ENCODE data around the gene ADCY9.

- TF ChIP-seq POLR2A (IDR thresholded peaks at IDR 0.05; ENCODE audit: low read length): no peak
- no peak for TF ChIP-seq GATA1 (IDR thresholded peaks at IDR 0.05; ENCODE audit: low read depth, low read length)
Measured at GRCh38 chr16:4106516-4106915, 9.7 kb downstream of the ADCY9 start.

Measured in erythroblast (primary cell).